Muscle layer of colon (tissue), 2 donors: ENCODE results near the gene DEFB108B.
"Not testable (repeated sequence)": the region's sequence is repeated elsewhere in the genome, so short reads cannot be mapped to it uniquely, and the experiment has no call there.

Experiments used
- H3K27ac ChIP-seq: one replicate; pipeline ENCODE4 v1.7.0; 2013; ENCODE audit warnings: low read depth, mild to moderate bottlenecking, low read length, moderate library complexity
- H3K27me3 ChIP-seq, 2 donors: one replicate each; pipeline ENCODE4 v1.7.0; 2013; ENCODE audit warnings: low read length in 2 of 2, mild to moderate bottlenecking in 2 of 2; ENCODE audit not compliant: insufficient read depth in 2 of 2, control insufficient read depth in 1 of 2
- H3K36me3 ChIP-seq: one replicate; pipeline ENCODE4 v1.7.0; 2013; ENCODE audit warnings: mild to moderate bottlenecking, low read length; ENCODE audit not compliant: insufficient read depth
- H3K4me1 ChIP-seq: one replicate; pipeline ENCODE4 v1.7.0; 2013; ENCODE audit warnings: mild to moderate bottlenecking, low read length; ENCODE audit not compliant: insufficient read depth
- H3K4me3 ChIP-seq, 2 donors: one replicate each; pipeline ENCODE4 v1.7.0; 2013; ENCODE audit warnings: low read length in 2 of 2, low read depth in 1 of 2, mild to moderate bottlenecking in 1 of 2, moderate library complexity in 1 of 2
- H3K9ac ChIP-seq: one replicate; pipeline ENCODE4 v1.7.0; 2013; ENCODE audit warnings: low read length
- H3K9me3 ChIP-seq: one replicate; pipeline ENCODE4 v1.7.0; 2013; ENCODE audit warnings: mild to moderate bottlenecking, low read length
- donor health status: abdominal sarcoma.
- donor health status: Adenocarcinoma of cecum.

DEFB108B gene

GRCh38 chr11:71796781-71797180, 36.2 kb upstream of the DEFB108B start:
- not testable (repeated sequence) for H3K4me1 ChIP-seq, H3K9me3 ChIP-seq, H3K27me3 ChIP-seq, H3K27ac ChIP-seq, H3K9ac ChIP-seq, H3K36me3 ChIP-seq, H3K4me3 ChIP-seq

- H3K36me3 ChIP-seq, H3K9me3 ChIP-seq, H3K4me3 ChIP-seq, H3K4me1 ChIP-seq, H3K9ac ChIP-seq, H3K27me3 ChIP-seq, H3K27ac ChIP-seq: not testable (repeated sequence)
These were observed 33.4 kb upstream of the DEFB108B start for GRCh38 chr11:71799556-71800128.

- not testable (repeated sequence) for H3K36me3 ChIP-seq, H3K4me3 ChIP-seq, H3K27ac ChIP-seq, H3K4me1 ChIP-seq, H3K9me3 ChIP-seq, H3K9ac ChIP-seq, H3K27me3 ChIP-seq
These were observed 32.6 kb upstream of the DEFB108B start for GRCh38 chr11:71800335-71800953.

- not testable (repeated sequence) for H3K36me3 ChIP-seq, H3K4me1 ChIP-seq, H3K4me3 ChIP-seq, H3K27me3 ChIP-seq, H3K9ac ChIP-seq, H3K9me3 ChIP-seq, H3K27ac ChIP-seq
These were observed 32.0 kb upstream of the DEFB108B start for GRCh38 chr11:71801026-71801425.

GRCh38 chr11:71802874-71803273, 30.1 kb upstream of the DEFB108B start:
- H3K9me3 ChIP-seq, H3K36me3 ChIP-seq, H3K9ac ChIP-seq, H3K4me1 ChIP-seq, H3K27ac ChIP-seq, H3K4me3 ChIP-seq, H3K27me3 ChIP-seq: not testable (repeated sequence)

GRCh38 chr11:71804158-71804947, 28.6 kb upstream of the DEFB108B start:
- H3K9ac ChIP-seq, H3K27ac ChIP-seq, H3K36me3 ChIP-seq, H3K4me1 ChIP-seq, H3K4me3 ChIP-seq, H3K27me3 ChIP-seq, H3K9me3 ChIP-seq: not testable (repeated sequence)

GRCh38 chr11:71812529-71812928, 20.5 kb upstream of the DEFB108B start:
- not testable (repeated sequence) for H3K9ac ChIP-seq, H3K9me3 ChIP-seq, H3K27ac ChIP-seq, H3K27me3 ChIP-seq, H3K36me3 ChIP-seq, H3K4me3 ChIP-seq, H3K4me1 ChIP-seq

- peak overlapping the region; percentile 44 for H3K27ac ChIP-seq
- not testable (repeated sequence) for H3K9ac ChIP-seq, H3K36me3 ChIP-seq, H3K27me3 ChIP-seq, H3K9me3 ChIP-seq, H3K4me1 ChIP-seq
- peak overlapping the region; percentile 27 to 38 for H3K4me3 ChIP-seq
These were observed 19.3 kb upstream of the DEFB108B start for GRCh38 chr11:71813481-71814355.

- H3K9me3 ChIP-seq, H3K27me3 ChIP-seq, H3K4me1 ChIP-seq, H3K9ac ChIP-seq, H3K36me3 ChIP-seq, H3K27ac ChIP-seq, H3K4me3 ChIP-seq: not testable (repeated sequence)
These were observed 11.5 kb upstream of the DEFB108B start for GRCh38 chr11:71821539-71821938.

- not testable (repeated sequence) for H3K27ac ChIP-seq, H3K9me3 ChIP-seq, H3K27me3 ChIP-seq, H3K4me3 ChIP-seq, H3K36me3 ChIP-seq, H3K4me1 ChIP-seq, H3K9ac ChIP-seq
These were observed 3.8 kb upstream of the DEFB108B start for GRCh38 chr11:71829247-71829646.

GRCh38 chr11:71829686-71830085, 3.3 kb upstream of the DEFB108B start:
- H3K4me3 ChIP-seq, H3K4me1 ChIP-seq, H3K36me3 ChIP-seq, H3K9ac ChIP-seq, H3K9me3 ChIP-seq, H3K27me3 ChIP-seq, H3K27ac ChIP-seq: not testable (repeated sequence)
